ENCODE data around the gene RAPGEF5. TPM values are rescaled to one million over a fixed set of nuclear protein-coding genes. Genes with fewer than 3 reads are reported as not detected.

The RAPGEF5 gene
- total RNA-seq, 1 donor from 2014 or later, result 139 TPM

GRCh38 chr7:22267930-22268615, 88.9 kb downstream of the RAPGEF5 start:
- ATAC-seq (no peak), DNase-seq (no peak)
- H3K4me3 ChIP-seq, result no peak overlapping the region
- H3K4me1 ChIP-seq, result no peaks in the 10 kb centered on the region
- intact Hi-C loops (cut with DNase I), result no loop called here
- no peak overlapping the region for H3K27ac ChIP-seq
- no peaks in the 10 kb centered on the region for H3K9me3 ChIP-seq
- H3K27me3 ChIP-seq, result no peaks in the 10 kb centered on the region
- TF ChIP-seq, protein P1, sequence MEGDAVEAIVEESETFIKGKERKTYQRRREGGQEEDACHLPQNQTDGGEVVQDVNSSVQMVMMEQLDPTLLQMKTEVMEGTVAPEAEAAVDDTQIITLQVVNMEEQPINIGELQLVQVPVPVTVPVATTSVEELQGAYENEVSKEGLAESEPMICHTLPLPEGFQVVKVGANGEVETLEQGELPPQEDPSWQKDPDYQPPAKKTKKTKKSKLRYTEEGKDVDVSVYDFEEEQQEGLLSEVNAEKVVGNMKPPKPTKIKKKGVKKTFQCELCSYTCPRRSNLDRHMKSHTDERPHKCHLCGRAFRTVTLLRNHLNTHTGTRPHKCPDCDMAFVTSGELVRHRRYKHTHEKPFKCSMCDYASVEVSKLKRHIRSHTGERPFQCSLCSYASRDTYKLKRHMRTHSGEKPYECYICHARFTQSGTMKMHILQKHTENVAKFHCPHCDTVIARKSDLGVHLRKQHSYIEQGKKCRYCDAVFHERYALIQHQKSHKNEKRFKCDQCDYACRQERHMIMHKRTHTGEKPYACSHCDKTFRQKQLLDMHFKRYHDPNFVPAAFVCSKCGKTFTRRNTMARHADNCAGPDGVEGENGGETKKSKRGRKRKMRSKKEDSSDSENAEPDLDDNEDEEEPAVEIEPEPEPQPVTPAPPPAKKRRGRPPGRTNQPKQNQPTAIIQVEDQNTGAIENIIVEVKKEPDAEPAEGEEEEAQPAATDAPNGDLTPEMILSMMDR (IDR thresholded peaks at IDR 0.05), result no peak
- H3K36me3 ChIP-seq, result no peaks in the 10 kb centered on the region

DNA sequence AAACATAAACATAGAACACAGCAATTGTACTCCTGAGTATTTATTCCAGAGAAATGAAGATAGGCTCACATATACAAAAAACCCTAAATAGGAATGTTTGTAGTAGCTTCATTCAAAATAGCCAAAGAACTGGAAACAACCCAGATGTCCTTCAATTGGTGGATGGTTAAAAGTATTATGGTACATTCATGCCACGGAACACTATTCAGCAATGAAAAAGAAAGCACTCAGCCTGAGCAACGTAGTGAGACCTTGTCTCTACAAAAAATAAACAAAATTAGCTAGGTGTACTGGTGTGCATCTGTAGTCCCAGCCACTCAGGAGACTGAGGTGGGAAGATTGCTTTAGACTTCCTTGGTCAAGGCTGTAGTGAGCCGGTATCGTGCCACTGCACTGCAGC, 94.4 kb downstream of the RAPGEF5 start:
- Histone ChIP-seq H3K36me3 (no peaks in the 10 kb centered on the region), H3K27ac (no peak overlapping the region), H3K4me3 (no peak overlapping the region), H3K4me1 (no peaks in the 10 kb centered on the region), H3K27me3 (no peaks in the 10 kb centered on the region), H3K9me3 (no peaks in the 10 kb centered on the region)
- TF ChIP-seq, protein P1 (IDR thresholded peaks at IDR 0.05), result no peak
- DNase-seq, result no peak
- no peak for ATAC-seq
- intact Hi-C loops (cut with DNase I), result no loop called here

GRCh38 chr7:22256541-22257096, 100.3 kb downstream of the RAPGEF5 start:
- TF ChIP-seq, protein P1 (IDR thresholded peaks at IDR 0.05), result no peak
- Histone ChIP-seq H3K9me3 (no peaks in the 10 kb centered on the region), H3K27me3 (no peaks in the 10 kb centered on the region), H3K4me1 (peaks cover 15% of the 10 kb centered on the region), H3K4me3 (no peak overlapping the region), H3K27ac (no peak overlapping the region), H3K36me3 (no peaks in the 10 kb centered on the region)
- no peak for ATAC-seq
- intact Hi-C loops (cut with DNase I), result loop anchor here (10.0 kb wide), 1 partner anchor 142 kb away; no protein-coding TSS in a partner anchor
- no peak for DNase-seq

- TF ChIP-seq, protein P1 (IDR thresholded peaks at IDR 0.05), result no peak
- no peak for DNase-seq
- intact Hi-C loops (cut with DNase I), result loop anchor here (10.0 kb wide), 1 partner anchor 141 kb away; no protein-coding TSS in a partner anchor
Observed at GRCh38 chr7:22255834-22256233, 101.1 kb downstream of the RAPGEF5 start.

GRCh38 chr7:22255342-22255741, 101.6 kb downstream of the RAPGEF5 start:
- no peak for ATAC-seq
- H3K4me1 ChIP-seq, result peaks cover 15% of the 10 kb centered on the region
- intact Hi-C loops (cut with DNase I), result loop anchor here (10.0 kb wide), 1 partner anchor 141 kb away; no protein-coding TSS in a partner anchor
- H3K27me3 ChIP-seq, result no peaks in the 10 kb centered on the region
- no peaks in the 10 kb centered on the region for H3K36me3 ChIP-seq
- no peak overlapping the region for H3K4me3 ChIP-seq
- TF ChIP-seq, protein P1 (IDR thresholded peaks at IDR 0.05), result no peak
- no peak overlapping the region for H3K27ac ChIP-seq
- DNase-seq, result no peak
- no peaks in the 10 kb centered on the region for H3K9me3 ChIP-seq

More at GRCh38 chr7:22255834-22256233, 101.1 kb downstream of the RAPGEF5 start:
- ATAC-seq, result peak; percentile 67
- no peaks in the 10 kb centered on the region for H3K9me3 ChIP-seq
- no peak overlapping the region for H3K27ac ChIP-seq
- H3K27me3 ChIP-seq, result no peaks in the 10 kb centered on the region
- H3K4me3 ChIP-seq, result no peak overlapping the region
- no peaks in the 10 kb centered on the region for H3K36me3 ChIP-seq
- H3K4me1 ChIP-seq, result peaks cover 15% of the 10 kb centered on the region
